Activated naive CD8-positive, alpha-beta T cell treated with anti-CD3 and anti-CD28 coated beads, Interleukin-2, amount 10 ng/mL, durations not matched to agents 7 days and 5 days (primary cell): ENCODE data around the gene WDR33. TPM values are rescaled to one million over a fixed set of nuclear protein-coding genes. Genes with fewer than 3 reads are reported as not detected.

ENCODE experiments used
- ATAC-seq: fragments of 150-1000 bp; cut with Tn5 transposase; one replicate; pipeline ENCODE4 v1.10.0; 2021; ENCODE audit warnings: low read depth, moderate library complexity
- POLR2A ChIA-PET: fragments of 350-600 bp; sonication (Branson Sonifier 250); formaldehyde crosslinking; loops from one replicate; lab custom pipeline; 2021; ENCODE audit warnings: antibody characterized with exemption; lab: Charles Lee
- DNase-seq: peaks from one replicate; pipeline ENCODE4 v3.0.0; 2021
- H3K27ac Mint-ChIP-seq: one replicate; pipeline ENCODE4 v1.8.0; 2022; ENCODE audit warnings: mild to moderate bottlenecking, mixed read lengths
- H3K27me3 Mint-ChIP-seq: one replicate; pipeline ENCODE4 v1.8.0; 2022; ENCODE audit warnings: mild to moderate bottlenecking, moderate library complexity, mixed read lengths
- H3K36me3 Mint-ChIP-seq: one replicate; pipeline ENCODE4 v1.8.0; 2021; ENCODE audit warnings: mild to moderate bottlenecking, mixed read lengths
- H3K4me1 Mint-ChIP-seq: one replicate; pipeline ENCODE4 v1.8.0; 2021; ENCODE audit warnings: mixed read lengths
- H3K4me3 Mint-ChIP-seq: one replicate; pipeline ENCODE4 v1.8.0; 2022; ENCODE audit warnings: mild to moderate bottlenecking, moderate library complexity, mixed read lengths
- H3K9me3 Mint-ChIP-seq: one replicate; pipeline ENCODE4 v1.8.0; 2021; ENCODE audit warnings: mixed read lengths
- total RNA-seq, 2 experiments: library from RNA; stranded (reverse); gene quantifications; one replicate each; pipeline ENCODE4 v1.2.3, GENCODE V29; 2021

WDR33 gene
- total RNA-seq, 2 experiments from 2014 or later, result 69.1 to 82.2 TPM

DNA sequence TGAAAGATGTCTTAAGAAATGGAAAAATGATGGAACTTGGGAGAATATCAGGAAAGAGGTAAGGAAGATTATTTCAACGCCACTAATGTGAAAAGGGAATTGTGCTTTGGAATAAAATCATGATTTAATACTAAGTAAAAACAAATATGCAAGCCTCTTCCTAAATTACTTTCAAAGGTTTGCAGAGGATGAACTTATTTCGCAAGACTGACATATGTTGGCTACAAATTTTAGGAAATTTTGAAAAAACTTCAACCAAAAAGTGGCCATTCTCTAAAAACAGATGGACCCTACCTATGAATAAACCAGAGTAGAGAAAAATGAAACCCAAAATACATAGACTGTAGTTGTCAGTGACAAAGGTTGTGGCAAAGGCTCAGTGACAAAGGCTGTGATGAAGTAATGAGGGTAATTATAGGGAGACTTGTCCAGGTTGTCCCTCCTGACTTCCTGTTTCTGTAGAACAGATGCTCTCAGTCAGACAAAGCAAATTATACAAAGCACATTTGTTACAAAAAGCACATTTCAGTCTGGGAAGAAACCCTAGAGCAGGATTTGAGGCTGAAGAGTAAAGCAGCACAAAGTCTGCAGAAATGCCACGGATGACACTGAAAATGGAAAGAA, 70.2 kb downstream of the WDR33 start:
- Mint-ChIP-seq H3K4me3 (no peak overlapping the region), H3K27me3 (no peaks in the 10 kb centered on the region), H3K36me3 (peaks cover 39% of the 10 kb centered on the region), H3K4me1 (peaks cover 12% of the 10 kb centered on the region), H3K9me3 (no peaks in the 10 kb centered on the region), H3K27ac (peak overlapping the region; percentile 7)
- POLR2A ChIA-PET, result no interaction called here
- DNase-seq, result no peak
- ATAC-seq, result no peak

DNA sequence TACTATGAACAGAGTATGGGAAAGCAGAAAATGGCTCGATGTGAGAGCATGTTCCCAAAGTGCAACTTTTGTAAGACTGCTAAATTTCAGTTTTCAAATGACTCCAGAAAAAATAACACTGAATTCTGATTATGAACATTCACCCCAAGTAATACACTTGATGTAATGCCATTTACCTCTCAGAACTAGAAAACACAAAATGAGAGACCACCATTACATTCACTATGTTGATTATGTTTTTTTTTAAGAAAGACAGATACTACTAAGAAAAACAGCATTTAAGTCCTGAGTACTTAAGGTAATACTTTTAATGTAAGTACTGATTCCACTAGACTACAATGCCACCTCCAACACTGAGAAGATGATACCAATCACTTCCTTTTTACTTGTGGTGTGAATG, 71.2 kb downstream of the WDR33 start:
- Mint-ChIP-seq H3K36me3 (peaks cover 36% of the 10 kb centered on the region), H3K4me3 (no peak overlapping the region), H3K27me3 (no peaks in the 10 kb centered on the region), H3K4me1 (peaks cover 12% of the 10 kb centered on the region), H3K27ac (no peak overlapping the region), H3K9me3 (no peaks in the 10 kb centered on the region)
- DNase-seq (no peak), ATAC-seq (no peak)
- POLR2A ChIA-PET, result no interaction called here

DNA sequence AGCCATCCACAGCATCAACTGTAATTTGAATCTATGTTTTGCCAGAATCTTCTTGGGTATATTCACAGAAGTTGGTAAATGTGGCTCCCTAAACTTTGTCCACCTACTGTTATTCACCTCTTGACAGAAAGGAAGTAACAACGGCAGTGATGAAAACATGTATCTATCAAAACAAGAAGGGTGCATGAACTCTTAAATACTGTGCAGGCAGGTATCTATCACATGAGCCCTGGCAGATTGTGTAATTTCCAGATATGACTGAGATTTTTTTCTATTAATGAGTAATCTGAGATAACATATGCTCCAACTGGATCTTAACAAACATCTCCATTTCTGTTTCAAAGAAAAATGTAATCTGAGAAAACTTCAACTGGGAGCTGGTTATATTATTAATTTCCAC, 73.1 kb downstream of the WDR33 start:
- Mint-ChIP-seq H3K4me3 (no peak overlapping the region), H3K27ac (no peak overlapping the region), H3K27me3 (no peaks in the 10 kb centered on the region), H3K36me3 (peaks cover 31% of the 10 kb centered on the region), H3K4me1 (peaks cover 12% of the 10 kb centered on the region), H3K9me3 (no peaks in the 10 kb centered on the region)
- ATAC-seq (no peak), DNase-seq (no peak)
- POLR2A ChIA-PET, result no interaction called here

DNA sequence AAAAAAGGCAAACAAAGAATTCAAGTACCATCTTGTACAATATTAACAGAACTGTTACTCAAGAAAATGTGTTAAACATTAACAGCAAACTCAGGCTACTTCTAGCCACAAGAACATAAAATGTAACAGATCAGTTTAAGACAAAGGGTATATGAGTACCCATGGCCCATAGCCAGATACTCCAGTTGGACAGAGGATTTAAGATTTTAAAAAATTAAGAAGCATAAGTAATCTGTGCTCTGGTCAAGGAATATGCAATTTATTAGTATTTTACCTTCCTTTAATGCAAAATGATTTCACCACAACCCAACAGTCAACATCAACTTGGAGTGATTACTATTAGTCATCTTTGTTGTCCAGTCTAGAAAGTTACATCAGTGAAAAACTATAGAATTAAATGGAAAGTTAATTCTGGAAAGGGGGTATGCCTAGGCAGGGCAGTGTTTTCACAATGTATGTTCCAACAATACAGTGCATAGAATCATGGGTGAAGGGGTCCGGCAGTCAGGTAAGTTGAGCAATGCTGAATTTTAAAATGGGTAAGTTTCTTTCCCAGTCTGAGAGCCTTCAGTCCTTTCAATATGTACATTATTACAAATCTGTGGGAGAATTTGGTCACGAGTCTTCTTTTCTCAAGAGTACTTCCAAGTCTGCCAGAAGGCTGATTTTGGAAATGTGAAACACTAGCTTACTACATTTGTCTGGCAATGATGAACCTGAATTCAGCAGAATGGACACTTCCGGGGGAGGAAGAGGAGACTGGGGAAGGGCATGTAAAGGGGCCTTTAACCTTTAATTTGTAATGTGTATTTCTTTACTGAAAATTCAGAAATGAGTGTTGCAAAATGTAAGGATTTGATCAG, 75.2 kb downstream of the WDR33 start:
- ATAC-seq (no peak), DNase-seq (no peak)
- Mint-ChIP-seq H3K4me3 (no peak overlapping the region), H3K27ac (no peak overlapping the region), H3K27me3 (no peaks in the 10 kb centered on the region), H3K4me1 (peaks cover 6% of the 10 kb centered on the region), H3K9me3 (no peaks in the 10 kb centered on the region), H3K36me3 (peaks cover 22% of the 10 kb centered on the region)
- POLR2A ChIA-PET, result no interaction called here

DNA sequence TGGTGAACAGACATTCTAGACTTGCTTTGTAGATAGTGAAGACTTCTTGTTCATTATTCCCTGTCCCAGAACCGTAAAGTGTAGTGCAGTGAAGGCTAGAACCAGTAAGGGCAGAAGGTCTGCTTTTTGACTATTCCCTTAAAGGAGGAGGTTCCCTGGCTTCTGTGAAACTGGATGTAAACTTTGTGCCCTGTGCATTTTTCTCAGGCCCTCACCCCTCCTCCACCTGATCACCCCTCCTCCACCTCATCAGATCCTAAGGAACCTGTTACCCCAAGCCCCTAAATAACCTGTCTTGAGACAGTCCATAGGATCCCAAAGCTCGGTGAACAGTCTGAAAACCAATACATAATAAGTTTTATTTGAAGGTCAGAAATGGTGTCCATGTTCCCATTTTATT, 75.9 kb downstream of the WDR33 start:
- Mint-ChIP-seq H3K4me1 (peaks cover 3% of the 10 kb centered on the region), H3K27ac (no peak overlapping the region), H3K9me3 (no peaks in the 10 kb centered on the region), H3K36me3 (peaks cover 17% of the 10 kb centered on the region), H3K4me3 (no peak overlapping the region), H3K27me3 (no peaks in the 10 kb centered on the region)
- no peak for DNase-seq
- POLR2A ChIA-PET, result no interaction called here
- no peak for ATAC-seq

DNA sequence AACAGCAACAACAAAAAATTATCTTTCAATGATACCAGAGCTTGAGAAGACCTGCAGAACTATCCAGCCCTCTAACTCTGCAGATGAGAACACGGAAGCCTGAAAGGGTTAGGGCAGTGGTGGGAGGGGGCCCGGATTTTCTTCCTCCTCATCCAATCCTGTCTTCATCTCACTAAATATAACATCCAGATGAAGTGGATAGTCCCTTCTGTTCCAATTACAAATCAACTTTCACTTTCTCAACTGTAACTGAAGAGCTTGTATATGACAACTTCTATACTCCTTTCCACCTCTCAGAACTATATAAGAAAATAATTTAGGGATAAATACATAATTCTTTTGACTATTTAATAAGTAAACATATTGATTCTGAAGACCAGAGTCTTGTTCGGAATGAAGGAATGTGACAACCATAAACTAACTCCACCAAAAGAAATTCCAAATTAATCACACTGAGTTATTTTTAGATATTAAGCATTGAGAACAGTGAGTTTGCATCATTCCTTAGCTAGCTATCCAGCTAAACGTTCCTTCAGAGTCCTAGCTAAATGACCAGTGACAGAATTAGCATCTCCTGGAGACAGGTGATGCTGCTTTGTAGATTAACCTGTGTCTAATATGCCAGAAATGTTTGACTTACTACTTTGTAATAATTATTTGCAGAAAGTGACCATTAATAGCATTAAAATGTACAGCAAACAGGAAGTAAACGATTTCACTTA, 77.0 kb downstream of the WDR33 start:
- ATAC-seq (no peak), DNase-seq (no peak)
- Mint-ChIP-seq H3K27ac (no peak overlapping the region), H3K9me3 (no peaks in the 10 kb centered on the region), H3K36me3 (peaks cover 13% of the 10 kb centered on the region), H3K4me1 (peaks cover 2% of the 10 kb centered on the region), H3K4me3 (no peak overlapping the region), H3K27me3 (no peaks in the 10 kb centered on the region)
- POLR2A ChIA-PET, result interaction anchor here (1.3 kb wide), 1 partner anchor 32 kb away, joined by 5 read pairs; no protein-coding TSS in a partner anchor

DNA sequence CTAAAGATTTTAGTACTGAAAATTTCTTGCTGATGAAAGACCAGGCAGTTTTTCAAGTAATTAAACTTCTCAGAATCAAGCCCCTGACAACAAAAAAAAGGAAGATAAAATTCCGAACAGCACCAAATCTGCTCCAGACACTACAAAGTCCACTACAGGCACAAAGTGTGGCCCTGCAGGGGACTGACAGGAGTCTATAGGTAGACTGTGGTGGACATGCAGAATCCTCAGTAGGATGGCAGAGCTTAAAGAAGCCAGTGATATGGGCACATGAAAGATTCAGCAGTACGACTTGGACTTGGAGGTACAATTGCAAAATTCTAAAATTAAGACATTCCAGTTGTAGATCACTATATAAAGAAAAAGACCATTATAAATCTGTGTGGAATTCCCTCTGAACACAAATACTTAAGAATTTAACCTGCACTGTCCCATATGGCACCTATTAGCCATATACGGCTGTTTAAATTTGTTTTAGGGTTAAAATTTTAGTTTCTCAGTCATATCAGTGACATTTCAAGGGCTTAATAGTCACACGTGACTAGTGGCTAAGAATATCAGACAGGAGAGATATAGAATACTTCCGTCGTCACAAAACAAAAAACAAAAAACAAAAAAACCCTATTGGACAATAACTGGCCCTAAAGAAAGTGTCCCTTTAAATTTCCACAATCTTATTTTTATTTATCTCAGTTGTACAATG, 77.7 kb downstream of the WDR33 start:
- POLR2A ChIA-PET, result interaction anchor here (1.3 kb wide), 1 partner anchor 31 kb away, joined by 5 read pairs; no protein-coding TSS in a partner anchor
- Mint-ChIP-seq H3K4me1 (peaks cover 2% of the 10 kb centered on the region), H3K4me3 (no peak overlapping the region), H3K27me3 (no peaks in the 10 kb centered on the region), H3K27ac (no peak overlapping the region), H3K36me3 (peaks cover 7% of the 10 kb centered on the region), H3K9me3 (no peaks in the 10 kb centered on the region)
- DNase-seq (no peak), ATAC-seq (no peak)

DNA sequence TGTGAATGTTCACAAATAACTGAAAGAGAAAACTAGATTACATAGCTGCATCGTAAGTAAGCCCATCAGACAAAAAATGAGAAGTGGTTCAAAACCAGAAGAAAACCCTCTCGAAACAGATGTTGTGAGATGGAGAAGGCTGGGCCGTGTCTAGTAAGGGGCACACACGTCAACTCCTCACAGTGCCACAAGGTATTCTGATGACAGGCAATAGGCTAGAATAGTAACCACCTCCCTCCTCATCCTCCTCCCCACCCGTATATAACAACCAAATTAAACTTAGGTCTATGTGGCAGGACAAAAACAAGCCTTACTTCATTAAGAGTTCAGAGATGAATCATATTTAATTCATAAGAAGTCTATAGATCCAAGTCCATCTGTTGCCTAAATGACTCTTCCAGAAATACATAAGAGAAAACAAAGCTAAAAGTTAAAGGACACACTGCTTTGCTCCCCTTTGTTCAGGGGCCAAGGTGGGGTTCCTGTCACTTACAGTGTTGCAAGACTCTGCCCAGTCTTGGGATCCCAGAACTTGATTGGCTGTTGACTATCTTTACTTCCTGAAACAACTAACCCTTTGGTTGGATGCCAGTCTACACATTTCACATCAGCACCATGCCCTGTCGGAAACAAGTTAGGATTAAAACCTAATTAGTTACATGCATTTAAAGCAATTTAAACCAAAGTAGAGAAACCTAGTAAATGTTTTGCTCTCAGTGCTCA, 84.7 kb downstream of the WDR33 start:
- no peak overlapping the region for H3K4me3 Mint-ChIP-seq
- peaks cover 21% of the 10 kb centered on the region for H3K36me3 Mint-ChIP-seq
- POLR2A ChIA-PET, result no interaction called here
- DNase-seq (no peak), ATAC-seq (no peak)
- no peaks in the 10 kb centered on the region for H3K27me3 Mint-ChIP-seq
- no peak overlapping the region for H3K27ac Mint-ChIP-seq
- peaks cover 5% of the 10 kb centered on the region for H3K4me1 Mint-ChIP-seq
- no peaks in the 10 kb centered on the region for H3K9me3 Mint-ChIP-seq

DNA sequence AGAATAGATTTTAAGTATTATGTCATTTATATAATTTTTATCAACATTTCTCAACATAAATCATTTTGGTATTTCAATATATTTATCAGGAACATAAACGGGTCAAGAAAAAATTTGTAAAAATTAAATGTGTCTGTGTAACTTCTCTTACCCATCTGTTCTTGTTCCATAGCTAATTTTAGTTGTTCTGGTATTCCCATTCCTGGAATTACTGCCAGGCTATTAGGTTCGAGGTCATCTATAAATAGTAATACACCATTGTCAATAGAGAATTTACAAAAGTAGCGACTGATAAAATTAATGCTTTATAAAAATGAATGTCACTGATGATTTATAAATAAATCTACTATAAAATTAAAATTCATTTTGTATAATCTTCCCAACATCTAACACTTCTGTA, 88.2 kb downstream of the WDR33 start:
- no peaks in the 10 kb centered on the region for H3K9me3 Mint-ChIP-seq
- ATAC-seq (no peak), DNase-seq (no peak)
- H3K4me1 Mint-ChIP-seq, result peaks cover 5% of the 10 kb centered on the region
- no peak overlapping the region for H3K27ac Mint-ChIP-seq
- H3K36me3 Mint-ChIP-seq, result peaks cover 32% of the 10 kb centered on the region
- H3K4me3 Mint-ChIP-seq, result no peak overlapping the region
- POLR2A ChIA-PET, result no interaction called here
- H3K27me3 Mint-ChIP-seq, result no peaks in the 10 kb centered on the region

DNA sequence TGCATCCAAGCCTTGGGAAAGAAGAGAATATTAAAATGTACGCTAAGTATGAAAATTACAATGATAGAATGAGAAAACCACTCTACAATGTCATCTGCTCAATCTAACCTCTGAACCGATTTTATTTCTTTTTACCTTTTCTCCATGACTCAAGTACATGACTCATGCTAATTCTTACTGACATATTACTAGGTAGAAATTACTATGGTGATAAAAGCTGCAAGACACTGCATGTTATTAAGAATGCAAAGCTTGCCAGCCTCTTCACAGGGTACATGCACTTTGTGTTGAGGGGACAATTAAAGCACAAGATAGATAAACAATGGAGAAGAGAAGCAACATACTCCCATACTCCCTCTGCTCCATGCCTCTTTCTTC, 89.0 kb downstream of the WDR33 start:
- Mint-ChIP-seq H3K27ac (no peak overlapping the region), H3K4me1 (peaks cover 5% of the 10 kb centered on the region), H3K9me3 (no peaks in the 10 kb centered on the region), H3K4me3 (no peak overlapping the region), H3K27me3 (no peaks in the 10 kb centered on the region), H3K36me3 (peaks cover 32% of the 10 kb centered on the region)
- POLR2A ChIA-PET, result no interaction called here
- ATAC-seq (no peak), DNase-seq (no peak)

DNA sequence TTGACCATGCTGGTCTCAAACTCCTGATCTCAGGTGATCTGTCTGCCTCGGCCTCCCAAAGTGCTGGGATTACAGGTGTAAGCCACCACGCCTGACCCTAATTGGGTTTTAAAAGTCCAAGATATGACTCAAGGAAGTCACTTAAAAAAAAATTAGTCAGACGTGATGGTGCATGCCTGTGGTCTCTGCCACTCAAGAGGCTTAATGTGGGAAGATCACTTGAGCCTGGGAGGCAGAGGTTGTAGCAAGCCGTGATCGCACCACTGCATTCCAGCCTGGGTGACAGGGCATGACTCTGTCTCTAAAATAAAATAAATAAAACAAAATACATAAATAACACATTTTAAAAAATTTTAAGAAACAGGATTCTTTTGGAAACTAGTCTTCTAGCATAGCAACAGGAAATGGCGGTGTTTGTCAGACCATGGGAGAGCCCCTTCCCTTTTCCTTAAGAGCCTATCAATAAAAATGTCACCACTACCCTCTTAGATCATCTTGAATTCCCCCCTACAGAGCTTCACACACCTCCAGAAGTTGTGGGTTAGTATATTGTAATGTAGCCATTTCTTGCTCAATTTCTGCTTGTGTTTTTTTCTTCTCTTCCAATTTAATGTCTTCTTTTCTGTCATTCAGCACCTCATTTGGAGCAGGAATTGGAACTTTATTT, 89.5 kb downstream of the WDR33 start:
- H3K27me3 Mint-ChIP-seq, result no peaks in the 10 kb centered on the region
- no peak overlapping the region for H3K27ac Mint-ChIP-seq
- no peaks in the 10 kb centered on the region for H3K9me3 Mint-ChIP-seq
- H3K4me1 Mint-ChIP-seq, result peaks cover 4% of the 10 kb centered on the region
- ATAC-seq, result no peak
- POLR2A ChIA-PET, result no interaction called here
- H3K36me3 Mint-ChIP-seq, result peaks cover 28% of the 10 kb centered on the region
- no peak overlapping the region for H3K4me3 Mint-ChIP-seq
- DNase-seq, result no peak
